Stromal cell of bone marrow (primary cell): Measurements from ENCODE around the gene MAS1L.
"Not testable (repeated sequence)": the region's sequence is repeated elsewhere in the genome, so short reads cannot be mapped to it uniquely, and the experiment has no call there.

Experiments
- DNase-seq: peaks from one replicate; pipeline ENCODE4 v3.0.0-alpha.2; 2012; ENCODE audit warnings: low read depth

Gene MAS1L

DNA sequence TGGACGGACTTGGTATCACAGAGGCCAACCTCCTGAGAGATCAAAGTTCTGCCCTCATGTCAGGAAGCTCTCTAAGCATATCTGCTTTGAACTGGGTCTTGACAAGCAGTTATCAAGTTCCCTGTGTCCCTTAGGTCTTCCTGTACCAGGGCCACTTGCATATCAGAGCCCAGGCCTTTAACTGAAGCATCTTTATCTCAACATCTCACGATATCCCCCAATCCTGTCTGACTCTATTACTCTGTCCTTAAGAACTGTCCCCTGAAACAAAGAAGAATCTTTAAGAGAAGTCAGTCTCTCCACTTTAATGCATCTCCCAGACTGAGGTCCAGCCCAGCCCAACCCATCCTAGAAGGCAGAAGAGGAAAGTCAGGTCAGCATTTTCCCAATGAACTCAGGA lies 8.2 kb downstream of the MAS1L start:
- no peak for DNase-seq

GRCh38 chr6:29478740-29479139 lies 9.0 kb downstream of the MAS1L start:
- no peak for DNase-seq

- no peak for DNase-seq
These were observed 9.8 kb downstream of the MAS1L start for GRCh38 chr6:29477923-29478450.

DNA sequence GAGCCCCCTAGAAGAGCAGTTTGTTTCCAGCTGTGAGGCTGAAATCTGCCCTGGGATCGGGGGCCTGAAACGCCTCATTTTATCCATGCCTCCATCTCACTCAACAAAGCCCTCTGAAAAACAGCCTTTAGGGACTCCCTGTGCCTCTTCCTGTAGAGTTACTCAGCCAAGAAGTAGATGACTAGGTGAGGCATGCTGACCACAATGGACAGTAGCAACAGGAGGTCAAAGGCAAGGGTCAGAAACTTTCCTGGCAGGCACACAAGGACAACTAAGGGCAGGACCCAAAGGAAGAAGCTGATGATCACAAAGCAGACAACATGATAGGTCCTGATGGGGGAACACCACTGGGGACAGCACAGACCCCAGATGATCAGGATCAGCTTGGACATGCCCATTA lies 12.8 kb downstream of the MAS1L start:
- DNase-seq: no peak

DNA sequence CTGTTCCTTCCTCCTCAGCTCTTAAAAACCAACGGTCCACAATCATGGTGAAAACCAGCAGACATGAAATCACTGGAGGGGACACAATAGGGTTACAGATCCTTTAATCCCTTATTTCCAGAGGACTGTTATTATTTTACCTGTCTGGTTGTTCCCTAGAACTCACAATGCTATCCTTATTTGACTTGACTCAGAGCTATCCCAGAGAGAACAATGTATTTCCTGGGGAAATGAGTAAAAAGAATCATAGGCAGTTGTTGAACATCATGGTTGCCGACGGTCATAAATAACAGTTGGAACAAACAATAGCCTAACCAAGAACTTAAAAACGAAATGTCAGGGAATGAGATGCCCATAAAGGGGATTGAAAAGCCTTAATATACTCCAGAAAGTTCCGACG lies 21.5 kb downstream of the MAS1L start:
- no peak for DNase-seq

DNA sequence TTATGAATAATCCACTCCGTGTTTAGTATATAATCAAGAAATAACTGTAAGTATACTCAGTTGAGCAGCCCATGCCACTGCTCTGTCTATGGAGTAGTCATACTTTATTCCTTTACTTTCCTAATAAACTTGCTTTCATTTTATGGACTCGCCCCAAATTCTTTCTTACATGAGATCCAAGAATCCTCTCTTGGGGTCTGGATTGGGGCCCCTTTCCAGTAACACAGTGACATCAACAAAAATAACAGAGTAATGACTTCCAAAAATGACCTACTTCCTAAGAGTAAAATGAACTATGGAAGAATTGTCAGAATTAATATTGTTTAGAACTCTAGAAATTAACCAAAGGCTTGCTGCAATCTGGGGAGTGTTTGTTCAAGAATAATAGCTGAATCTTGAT lies 22.0 kb downstream of the MAS1L start:
- DNase-seq: no peak

GRCh38 chr6:29465279-29465678 lies 22.5 kb downstream of the MAS1L start:
- no peak for DNase-seq

DNA sequence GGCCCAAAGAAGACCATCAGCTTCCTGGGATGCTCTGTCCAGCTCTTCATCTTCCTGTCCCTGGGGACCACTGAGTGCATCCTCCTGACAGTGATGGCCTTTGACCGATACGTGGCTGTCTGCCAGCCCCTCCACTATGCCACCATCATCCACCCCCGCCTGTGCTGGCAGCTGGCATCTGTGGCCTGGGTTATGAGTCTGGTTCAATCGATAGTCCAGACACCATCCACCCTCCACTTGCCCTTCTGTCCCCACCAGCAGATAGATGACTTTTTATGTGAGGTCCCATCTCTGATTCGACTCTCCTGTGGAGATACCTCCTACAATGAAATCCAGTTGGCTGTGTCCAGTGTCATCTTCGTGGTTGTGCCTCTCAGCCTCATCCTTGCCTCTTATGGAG lies 25.7 kb downstream of the MAS1L start:
- DNase-seq: no peak

GRCh38 chr6:29461021-29461814 lies 26.5 kb downstream of the MAS1L start:
- DNase-seq: no peak

DNA sequence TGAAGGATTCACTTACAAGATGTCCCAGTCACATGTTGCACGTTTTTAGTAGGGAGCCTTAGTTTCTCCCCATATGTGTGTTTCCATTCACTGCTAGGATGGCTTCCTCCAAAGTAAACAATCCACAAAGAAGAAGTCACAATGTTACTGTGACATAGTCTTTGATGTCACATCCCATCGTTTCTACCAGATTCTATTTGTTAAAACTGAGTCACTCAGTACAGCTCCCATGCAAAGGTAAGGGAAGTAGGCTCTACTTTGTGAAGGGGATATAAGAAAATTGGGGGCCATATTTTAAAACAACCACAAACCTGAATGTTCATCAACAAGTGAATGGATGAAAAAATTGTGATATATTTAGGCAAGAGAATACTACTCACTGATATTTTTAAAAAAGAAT lies 30.8 kb downstream of the MAS1L start, which contains the start of the genes OR11A1 and OR2H1:
Gene OR11A1, minus strand, starts transcription at position 101 of the 400 bp plus-strand sequence. CDS start 29,430 bp downstream, outside the sequence.
Gene OR2H1, plus strand, starts transcription at position 185 of the 400 bp plus-strand sequence. CDS start 4,615 bp downstream, outside the sequence.
- no peak for DNase-seq

GRCh38 chr6:29451471-29452193 lies 36.1 kb downstream of the MAS1L start:
- DNase-seq: no peak

GRCh38 chr6:29447670-29448069 lies 40.1 kb downstream of the MAS1L start:
- DNase-seq: no peak

GRCh38 chr6:29444031-29444430 lies 43.7 kb downstream of the MAS1L start:
- not testable (repeated sequence) for DNase-seq

GRCh38 chr6:29442719-29443118 lies 45.0 kb downstream of the MAS1L start:
- DNase-seq: no peak

- DNase-seq: no peak
These were observed 48.8 kb downstream of the MAS1L start, which contains the start of gene OR10C1 for GRCh38 chr6:29439006-29439405. Gene OR10C1, plus strand, starts transcription at chr6:29439306. Its CDS starts 710 bp downstream, at chr6:29440016.

DNA sequence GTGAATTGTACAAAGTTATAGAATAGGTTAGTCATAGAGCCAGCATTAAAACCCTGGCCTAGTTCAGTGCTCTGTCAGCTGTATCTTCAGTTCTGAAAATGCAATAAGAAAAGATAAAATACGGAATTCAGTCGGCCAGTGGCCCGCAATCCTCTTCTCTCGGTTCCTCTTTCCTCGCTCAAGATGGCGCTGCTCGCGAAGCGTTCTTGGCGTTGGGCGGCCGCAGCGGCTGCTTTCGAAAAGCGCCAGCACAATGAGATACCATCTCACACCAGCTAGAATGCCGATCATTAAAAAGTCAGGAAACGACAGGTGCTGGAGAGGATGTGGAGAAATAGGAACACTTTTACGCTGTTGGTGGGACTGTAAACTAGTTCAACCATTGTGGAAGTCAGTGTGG lies 51.0 kb downstream of the MAS1L start:
- DNase-seq: not testable (repeated sequence)
